EH (cell line): ENCODE measurements around the gene SMIM29.

Experiments used
- DNase-seq: peaks from one replicate; pipeline ENCODE4 v3.0.0-alpha.2; 2015; ENCODE audit warnings: low read depth

The SMIM29 gene

DNA sequence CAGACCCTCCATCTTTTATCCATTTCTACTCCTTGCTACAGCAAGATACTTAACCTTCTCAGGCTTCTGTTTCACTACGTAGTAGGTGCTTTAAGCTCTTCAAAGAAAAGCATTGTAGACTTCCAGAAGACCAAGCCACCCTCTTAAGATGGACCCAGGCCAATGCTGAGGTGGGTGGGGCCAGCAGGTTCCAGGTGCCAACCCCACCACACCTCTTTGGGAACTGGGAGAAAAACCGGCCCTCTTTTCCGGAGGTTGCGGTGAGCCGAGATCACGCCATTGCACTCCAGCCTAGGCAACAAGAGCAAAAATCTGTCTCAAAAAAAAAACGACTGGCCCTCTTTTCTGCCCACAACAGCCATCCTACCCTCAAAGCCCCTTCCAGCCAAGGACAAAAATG is 22.7 kb downstream of the SMIM29 start:
- no peak for DNase-seq

DNA sequence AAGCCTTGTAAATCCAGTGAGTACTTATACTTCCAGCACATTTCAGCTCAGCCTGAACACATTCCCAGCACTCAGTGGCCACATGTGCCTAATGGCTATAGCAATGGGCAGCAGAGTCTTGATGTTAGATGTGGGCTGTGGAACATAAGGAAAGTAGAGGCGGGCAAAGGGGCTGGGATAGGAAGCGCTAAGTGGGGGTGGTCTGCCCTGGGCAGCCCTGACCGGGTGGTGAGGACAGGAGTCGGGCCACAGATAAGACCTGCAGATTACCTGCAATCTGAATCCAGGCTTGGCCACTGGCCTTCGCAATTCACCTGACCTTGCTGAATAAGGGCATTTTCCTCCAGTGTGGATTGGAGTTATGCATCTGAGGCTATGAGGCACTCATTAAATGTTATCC is 23.3 kb downstream of the SMIM29 start:
- DNase-seq = no peak

DNA sequence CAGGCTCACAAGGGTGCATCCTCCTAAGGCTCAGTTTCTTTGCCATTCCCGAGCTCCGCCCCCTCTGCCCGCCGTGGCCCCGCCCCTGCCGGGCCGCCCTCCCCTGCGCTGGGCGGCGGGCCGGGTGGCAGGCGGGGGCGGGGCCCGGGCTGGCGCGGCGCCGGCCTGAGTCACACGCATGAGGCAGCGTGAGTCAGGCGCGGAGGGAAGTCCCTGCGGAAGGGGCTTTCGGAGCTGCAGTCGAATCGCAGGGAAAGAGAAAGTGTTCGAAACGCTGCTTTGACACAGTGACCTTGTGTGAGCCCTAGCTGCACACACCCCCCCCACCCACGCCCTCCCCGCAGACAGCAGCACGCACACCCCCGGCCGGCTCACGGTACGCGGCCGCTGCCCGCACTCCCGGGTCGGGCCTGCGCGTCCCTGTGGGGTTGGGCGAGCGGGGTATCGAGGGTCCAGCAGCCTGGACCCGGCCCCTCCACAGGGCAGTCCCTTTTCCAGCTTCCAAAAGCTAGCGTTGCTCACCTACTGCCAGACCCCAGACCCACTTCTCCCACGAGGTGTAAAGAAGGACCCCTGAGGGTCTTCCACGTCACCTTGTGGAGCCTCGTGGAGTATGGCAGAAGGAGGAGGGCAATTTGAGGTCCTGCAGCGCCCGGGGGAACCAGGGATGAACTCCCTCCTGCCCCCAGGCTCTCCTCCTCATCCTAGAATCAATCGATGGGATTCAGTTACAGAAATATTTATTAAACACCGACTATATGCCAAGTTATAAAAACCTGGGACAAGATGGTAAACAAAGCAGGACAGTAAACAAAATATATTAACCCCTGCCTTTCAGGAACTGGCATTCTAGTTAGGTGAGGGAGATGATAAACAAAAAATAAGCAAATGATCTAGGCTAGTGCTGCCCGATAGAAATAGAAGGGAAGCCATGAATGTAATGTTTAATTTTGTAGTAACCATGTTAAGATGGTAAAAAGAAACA is 24.6 kb downstream of the SMIM29 start:
- DNase-seq = peak; percentile 94

DNA sequence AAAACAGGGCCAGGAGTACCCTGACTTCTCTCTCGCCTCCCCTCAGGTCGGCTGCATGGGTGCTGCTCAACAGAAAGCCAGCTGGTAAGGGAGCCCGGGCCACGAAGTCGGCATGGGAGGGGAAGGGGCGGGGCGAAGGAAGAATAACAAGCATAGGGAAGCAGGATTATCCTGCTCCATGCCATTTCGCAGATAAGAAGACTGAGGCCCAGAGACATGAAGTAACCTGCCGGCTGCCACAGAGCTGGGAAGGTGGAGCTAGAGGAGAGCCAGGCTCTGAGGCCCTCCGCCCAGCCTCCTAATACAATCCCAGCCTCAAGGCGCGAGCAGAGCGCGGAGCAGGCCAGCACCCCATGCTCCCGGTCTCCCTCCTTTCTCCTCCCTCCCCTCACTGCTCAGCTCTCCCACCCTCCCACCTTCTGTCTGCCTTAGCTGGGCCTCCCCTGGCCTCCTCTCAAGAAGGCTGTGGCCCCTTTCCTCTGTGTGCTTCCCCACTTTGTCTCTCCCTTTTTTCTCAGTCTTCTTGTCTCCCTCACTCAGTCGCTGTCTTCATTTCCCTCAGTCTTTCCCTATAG is 25.3 kb downstream of the SMIM29 start:
- no peak for DNase-seq

DNA sequence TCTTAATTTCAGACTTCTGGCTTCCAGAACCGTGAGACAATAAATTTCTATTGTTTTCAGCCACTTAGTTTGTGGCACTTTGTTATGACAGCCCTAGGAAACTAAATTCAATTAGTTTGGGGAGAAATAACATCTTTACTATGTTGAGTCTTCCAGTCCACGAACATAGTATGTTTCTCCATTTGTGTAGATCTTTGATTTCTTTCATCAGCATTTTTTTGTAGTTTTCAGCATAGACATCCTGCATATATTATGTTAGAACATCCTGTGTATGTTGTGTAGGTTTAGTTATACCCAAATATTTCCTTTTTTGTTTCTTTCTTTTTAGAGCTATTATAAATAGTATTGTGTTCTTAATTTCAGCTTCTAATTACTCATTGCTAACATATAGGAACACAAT is 30.1 kb downstream of the SMIM29 start:
- DNase-seq = no peak

DNA sequence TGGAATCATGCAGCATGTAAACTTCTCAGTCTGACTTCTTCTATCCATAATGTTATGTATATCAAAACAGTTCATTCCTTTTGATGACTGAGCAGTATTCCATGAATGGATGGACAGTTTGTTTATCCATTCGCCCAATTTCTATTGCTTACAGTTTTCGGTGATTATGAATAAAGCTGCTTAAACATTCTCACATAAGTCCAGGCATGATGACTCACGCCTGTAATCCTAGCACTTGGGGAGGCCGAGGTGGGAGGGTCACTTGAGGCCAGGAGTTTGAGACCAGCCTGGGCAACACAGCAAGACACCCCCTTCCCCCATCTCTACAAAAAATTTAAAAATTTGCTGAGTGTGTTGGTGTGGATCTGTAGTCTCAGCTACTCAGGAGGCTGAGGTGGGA is 35.0 kb downstream of the SMIM29 start:
- DNase-seq = peak; percentile 38

DNA sequence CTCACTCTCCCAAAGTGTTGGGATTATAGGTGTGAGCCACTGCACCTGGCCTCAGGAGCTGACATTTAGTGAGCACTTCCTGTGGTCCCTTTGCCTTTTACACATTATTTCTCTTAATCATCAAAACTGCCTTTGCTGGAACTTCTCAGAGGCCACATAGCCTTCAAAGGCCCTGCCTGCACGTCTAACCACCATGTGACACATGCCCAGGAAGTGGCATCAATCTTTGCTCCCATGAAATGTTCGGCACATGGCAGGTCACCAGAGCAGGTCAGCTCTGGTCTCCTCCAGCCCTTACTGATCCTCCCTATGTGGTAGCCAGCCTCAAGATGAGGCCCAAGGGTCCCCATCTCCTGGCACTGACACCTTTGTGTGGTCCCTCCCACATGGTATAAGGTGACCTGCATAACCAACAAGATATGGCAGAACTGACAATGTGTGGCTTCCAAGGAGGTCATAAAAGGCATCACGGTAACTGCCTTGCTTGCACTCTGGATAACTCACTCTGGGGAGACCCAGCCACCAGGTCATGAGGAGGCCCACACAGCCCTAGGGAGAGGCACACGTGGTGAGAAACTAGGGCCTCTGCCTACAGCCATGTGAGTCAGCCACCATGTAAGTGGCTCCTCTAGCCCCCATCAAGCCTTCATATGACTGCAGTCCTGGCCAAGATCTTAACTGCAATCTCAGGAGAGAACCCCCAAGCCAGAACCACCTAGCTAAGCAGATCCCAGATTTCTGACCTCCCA is 40.9 kb downstream of the SMIM29 start:
- DNase-seq = no peak

DNA sequence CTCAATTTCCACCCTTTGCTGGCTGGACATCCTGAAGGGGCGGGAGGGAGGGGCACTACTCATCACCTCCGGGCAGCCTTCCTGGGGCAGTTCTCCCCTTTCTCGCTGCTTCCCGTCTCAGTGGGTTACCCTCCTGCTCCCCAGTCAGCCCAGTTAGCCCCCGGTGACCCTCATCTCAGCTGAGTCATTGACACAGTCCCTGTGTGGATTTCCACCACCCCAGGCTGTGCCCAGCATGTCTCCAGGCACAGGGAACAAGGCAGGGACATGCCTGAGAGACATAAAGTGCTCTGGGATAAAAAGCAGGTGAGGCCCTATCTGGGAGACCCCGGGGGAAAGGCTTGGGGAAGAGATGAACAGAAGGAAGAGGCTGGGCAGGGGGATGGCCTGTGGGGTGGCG is 42.1 kb downstream of the SMIM29 start:
- no peak for DNase-seq

DNA sequence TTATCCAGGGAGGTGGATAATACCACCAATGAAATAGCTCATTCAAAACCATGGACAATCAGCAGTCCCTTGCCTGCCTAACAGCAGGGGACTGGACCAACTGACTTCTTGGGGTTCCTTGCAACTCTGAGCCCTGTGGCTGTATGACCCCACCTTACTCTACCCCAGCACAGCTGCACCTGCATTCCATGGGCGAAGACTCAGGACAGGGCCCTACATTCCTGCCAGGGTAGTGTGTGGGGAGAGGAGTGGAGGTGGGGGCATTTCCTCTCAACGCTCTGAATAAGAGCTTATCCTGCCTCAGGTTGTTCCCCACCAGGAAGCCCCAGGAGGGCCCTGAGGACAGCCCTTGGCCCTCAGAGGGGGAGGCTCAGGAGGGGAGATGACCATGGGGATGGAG is 42.9 kb downstream of the SMIM29 start:
- no peak for DNase-seq

DNA sequence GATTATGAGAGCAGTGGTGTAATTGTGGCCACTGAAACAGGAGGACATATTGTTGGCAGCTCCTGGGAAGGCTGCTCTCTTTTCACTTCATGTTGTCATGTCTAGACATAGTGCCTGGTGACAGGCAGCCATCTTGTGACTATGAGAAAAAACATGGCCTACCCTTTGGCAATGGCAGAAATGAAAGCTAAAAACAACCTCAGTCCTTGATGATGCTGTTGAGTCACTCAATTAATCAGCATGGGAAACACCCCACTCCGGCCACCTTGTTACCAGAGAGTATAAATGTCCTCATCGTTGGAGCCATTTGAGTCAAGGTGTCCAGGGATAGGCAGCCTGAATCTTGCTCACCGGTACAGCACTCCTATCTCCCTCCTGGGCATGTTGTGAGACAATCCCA is 43.3 kb downstream of the SMIM29 start:
- no peak for DNase-seq

DNA sequence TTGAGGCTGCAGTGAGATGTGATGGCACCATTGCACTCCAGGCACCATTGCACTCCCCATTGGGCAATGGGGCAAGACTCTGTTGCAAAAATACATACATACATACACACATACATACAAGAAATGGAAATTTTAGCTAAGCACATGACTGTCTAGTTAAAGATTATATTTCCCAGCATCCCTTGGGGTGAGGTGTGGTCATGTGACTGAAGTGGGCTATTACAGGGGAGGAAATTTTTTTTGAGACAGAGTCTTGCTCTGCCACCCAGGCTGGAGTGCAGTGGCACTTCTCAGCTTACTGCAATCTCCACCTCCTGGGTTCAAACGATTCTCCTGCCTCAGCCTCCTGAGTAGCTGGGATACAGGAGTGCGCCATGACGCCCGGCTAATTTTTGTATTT is 44.1 kb downstream of the SMIM29 start:
- no peak for DNase-seq

DNA sequence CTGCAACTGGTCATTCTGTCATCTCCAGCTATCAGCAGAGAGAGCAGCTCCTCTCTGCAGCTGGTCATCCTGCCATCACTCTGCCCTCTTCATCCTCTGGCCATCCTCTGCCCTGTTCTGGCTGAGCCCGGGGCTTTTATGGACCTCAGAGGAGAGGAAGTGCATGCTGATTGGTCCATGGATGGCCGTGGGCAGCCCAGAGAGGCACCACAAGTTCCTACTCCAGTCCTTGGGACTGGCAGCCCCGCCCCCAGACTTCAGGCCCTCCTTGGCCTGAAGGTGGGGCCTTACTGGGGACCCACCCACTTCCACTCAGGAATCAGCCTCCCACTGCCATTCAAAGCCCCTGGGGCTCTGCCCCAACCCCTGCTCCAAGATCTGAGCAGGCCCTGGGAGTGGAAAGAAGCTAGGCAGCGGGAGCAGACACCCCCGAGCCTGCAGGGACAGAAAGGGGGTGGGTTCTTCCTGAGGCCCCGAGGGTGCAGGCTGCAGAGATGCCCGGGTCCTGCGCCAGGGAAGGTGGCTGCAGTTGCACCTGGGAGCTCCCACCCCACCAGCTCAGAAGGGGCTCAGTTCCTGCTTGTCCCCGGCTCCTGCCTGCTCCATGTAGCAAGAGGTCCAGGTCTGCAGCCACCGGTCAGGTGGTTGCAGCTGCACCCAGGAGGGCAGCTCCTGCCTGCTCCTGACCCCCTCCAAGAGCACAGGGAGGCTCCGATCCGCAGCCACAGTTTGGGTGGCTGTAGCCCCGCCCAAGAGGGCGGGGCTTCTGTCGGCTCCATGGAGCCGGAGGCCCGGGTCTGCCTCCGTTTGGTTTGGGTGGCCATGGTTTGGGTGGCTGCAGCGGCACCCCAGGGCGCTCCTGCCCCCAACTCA is 46.2 kb downstream of the SMIM29 start:
- DNase-seq = peak; percentile 46

DNA sequence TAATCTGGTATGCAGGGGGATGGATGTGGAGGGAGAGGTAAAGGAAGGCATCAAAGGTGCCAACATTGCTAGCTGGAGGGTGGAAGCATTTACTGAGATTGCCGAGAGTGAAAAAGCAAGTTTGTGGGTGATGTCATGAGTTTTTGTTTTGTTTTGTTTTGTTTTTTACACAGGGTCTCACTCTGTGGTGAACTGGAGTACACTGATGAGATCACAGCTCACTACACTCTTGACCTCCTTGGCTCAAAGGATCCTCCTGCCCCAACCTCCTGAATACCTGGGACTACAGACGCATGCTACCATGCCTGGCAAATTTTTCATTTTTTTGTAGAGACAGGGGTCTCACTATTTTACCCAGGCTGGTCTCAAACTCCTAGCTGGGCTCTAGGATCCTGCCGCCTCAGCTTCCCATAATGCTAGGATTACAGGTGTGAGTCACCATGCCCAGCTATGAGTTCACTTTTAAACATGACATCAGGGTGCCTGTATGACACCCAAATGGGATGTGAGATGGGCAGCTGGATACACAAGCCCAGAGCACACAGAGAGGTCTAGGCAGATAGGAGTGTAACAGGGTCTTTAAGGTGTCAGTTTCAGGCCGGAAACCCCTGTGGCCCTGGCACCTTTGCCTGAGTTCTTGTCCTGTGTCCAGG is 47.2 kb downstream of the SMIM29 start:
- DNase-seq = no peak

DNA sequence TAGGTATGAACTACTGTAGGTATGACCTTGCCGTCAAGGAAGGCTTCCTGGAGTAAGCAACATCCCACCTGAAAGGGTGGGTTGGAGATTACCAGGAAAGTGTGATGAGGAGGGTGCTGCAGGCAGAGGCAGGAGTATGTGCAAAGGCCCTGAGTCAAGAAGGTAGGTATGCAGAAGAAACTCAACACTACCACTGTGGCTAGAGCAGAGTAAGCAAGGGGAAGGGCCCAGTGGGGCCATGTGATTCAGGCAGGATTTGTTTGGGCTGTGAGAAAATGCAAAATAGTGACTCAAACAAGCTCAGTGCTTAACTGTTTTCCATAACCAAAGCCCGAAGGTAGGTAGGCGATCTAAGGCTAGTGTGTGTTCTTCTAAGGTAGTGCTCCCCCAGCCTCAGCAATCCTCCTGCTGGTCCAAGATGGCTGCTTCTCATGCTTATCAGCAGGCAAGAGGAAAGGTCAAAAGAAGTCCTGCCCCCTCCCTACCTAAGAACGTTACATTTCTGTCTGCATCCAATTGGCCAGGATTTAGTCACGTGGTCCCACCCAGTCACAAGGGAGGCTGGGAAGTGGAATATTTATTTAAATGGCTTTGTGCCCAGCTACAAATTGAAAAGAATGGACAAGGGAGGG is 48.4 kb downstream of the SMIM29 start:
- peak; percentile 40 for DNase-seq

DNA sequence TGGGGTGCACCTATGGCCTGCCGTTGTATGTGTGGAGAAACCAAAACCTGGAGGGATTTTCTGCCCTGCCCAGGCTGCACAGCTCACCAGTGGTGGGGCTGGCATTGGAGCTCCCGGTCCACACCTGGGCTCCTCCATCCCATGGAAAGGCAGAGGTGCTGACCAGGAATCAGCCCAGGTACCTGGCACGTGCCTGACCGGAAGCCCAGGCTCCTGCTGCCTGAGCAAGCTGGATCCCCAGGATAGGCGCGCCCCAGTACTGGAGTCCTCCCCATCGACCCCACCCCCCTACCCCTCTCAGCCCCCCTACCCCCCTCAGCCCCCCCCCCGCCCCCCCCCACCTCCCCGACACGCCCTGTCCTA is 52.0 kb downstream of the SMIM29 start:
- no peak for DNase-seq
